GM18526 (cell line): ENCODE results near the gene PARN.

Experiments
- POLR2A ChIP-seq: IDR thresholded peaks from 3 replicates; pipeline ENCODE4 v1.6.1; 2011; ENCODE audit not compliant: insufficient read length; ENCODE audit errors: extremely low read depth

The PARN gene

GRCh38 chr16:14635395-14636165 is 5.5 kb upstream of the PARN start:
- no peak for TF ChIP-seq POLR2A

- TF ChIP-seq POLR2A, result no peak
Measured at GRCh38 chr16:14634389-14634725, 4.3 kb upstream of the PARN start.

GRCh38 chr16:14632693-14633569 is 2.9 kb upstream of the PARN start, which contains the start of gene BFAR:
Gene BFAR (plus strand): TSS chr16:14632951. CDS start chr16:14644347, 11,396 bp downstream.
- TF ChIP-seq POLR2A, result peak; percentile 99

- no peak for TF ChIP-seq POLR2A
Measured at GRCh38 chr16:14629612-14629918, 495 bp downstream of the PARN start.

- no peak for TF ChIP-seq POLR2A
Measured at GRCh38 chr16:14628806-14629611, 1.1 kb downstream of the PARN start.

GRCh38 chr16:14627078-14627477 is 3.0 kb downstream of the PARN start:
- no peak for TF ChIP-seq POLR2A

GRCh38 chr16:14618566-14618965 is 11.5 kb downstream of the PARN start:
- no peak for TF ChIP-seq POLR2A

GRCh38 chr16:14616280-14616679 is 13.8 kb downstream of the PARN start:
- no peak for TF ChIP-seq POLR2A

- no peak for TF ChIP-seq POLR2A
Measured at GRCh38 chr16:14613991-14614390, 16.1 kb downstream of the PARN start.

GRCh38 chr16:14611660-14612059 is 18.4 kb downstream of the PARN start:
- no peak for TF ChIP-seq POLR2A

GRCh38 chr16:14609716-14610115 is 20.3 kb downstream of the PARN start:
- TF ChIP-seq POLR2A, result no peak

- no peak for TF ChIP-seq POLR2A
Measured at GRCh38 chr16:14608604-14609003, 21.5 kb downstream of the PARN start.

- TF ChIP-seq POLR2A, result no peak
Measured at GRCh38 chr16:14608111-14608566, 21.9 kb downstream of the PARN start.

GRCh38 chr16:14606102-14606501 is 24.0 kb downstream of the PARN start:
- TF ChIP-seq POLR2A, result no peak

- TF ChIP-seq POLR2A, result no peak
Measured at GRCh38 chr16:14602443-14602963, 27.6 kb downstream of the PARN start.
